Breast epithelium (tissue), 3 donors: Measurements from ENCODE around the gene TEAD1.

ENCODE experiments used
- POLR2A ChIP-seq: fragments of 450-650 bp; IDR thresholded peaks from one replicate; pipeline ENCODE4 v1.6.1; 2016; ENCODE audit warnings: antibody characterized with exemption, mild to moderate bottlenecking, moderate library complexity
- TF ChIP-seq, protein P1 (sequence below), 3 donors: fragments of 450-650 bp; IDR thresholded peaks; one replicate each; pipeline ENCODE4 v1.5.1; 2016 to 2017; ENCODE audit warnings: antibody characterized with exemption in 3 of 3, mild to moderate bottlenecking in 3 of 3, moderate library complexity in 3 of 3

- no peak for TF ChIP-seq POLR2A
- TF ChIP-seq, protein P1, sequence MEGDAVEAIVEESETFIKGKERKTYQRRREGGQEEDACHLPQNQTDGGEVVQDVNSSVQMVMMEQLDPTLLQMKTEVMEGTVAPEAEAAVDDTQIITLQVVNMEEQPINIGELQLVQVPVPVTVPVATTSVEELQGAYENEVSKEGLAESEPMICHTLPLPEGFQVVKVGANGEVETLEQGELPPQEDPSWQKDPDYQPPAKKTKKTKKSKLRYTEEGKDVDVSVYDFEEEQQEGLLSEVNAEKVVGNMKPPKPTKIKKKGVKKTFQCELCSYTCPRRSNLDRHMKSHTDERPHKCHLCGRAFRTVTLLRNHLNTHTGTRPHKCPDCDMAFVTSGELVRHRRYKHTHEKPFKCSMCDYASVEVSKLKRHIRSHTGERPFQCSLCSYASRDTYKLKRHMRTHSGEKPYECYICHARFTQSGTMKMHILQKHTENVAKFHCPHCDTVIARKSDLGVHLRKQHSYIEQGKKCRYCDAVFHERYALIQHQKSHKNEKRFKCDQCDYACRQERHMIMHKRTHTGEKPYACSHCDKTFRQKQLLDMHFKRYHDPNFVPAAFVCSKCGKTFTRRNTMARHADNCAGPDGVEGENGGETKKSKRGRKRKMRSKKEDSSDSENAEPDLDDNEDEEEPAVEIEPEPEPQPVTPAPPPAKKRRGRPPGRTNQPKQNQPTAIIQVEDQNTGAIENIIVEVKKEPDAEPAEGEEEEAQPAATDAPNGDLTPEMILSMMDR (IDR thresholded peaks at IDR 0.05), result no peak
Observed at GRCh38 chr11:12725863-12726682, 51.9 kb downstream of the TEAD1 start.
